Bone marrow (tissue), 2 donors: ENCODE results near the gene MBOAT1.
"Not testable (repeated sequence)": the region's sequence is repeated elsewhere in the genome, so short reads cannot be mapped to it uniquely, and the experiment has no call there.

Experiments used
- DNase-seq, 2 donors: peaks; one replicate each; lab custom pipeline; 2025; lab: John Stamatoyannopoulos, UW

The MBOAT1 gene

DNA sequence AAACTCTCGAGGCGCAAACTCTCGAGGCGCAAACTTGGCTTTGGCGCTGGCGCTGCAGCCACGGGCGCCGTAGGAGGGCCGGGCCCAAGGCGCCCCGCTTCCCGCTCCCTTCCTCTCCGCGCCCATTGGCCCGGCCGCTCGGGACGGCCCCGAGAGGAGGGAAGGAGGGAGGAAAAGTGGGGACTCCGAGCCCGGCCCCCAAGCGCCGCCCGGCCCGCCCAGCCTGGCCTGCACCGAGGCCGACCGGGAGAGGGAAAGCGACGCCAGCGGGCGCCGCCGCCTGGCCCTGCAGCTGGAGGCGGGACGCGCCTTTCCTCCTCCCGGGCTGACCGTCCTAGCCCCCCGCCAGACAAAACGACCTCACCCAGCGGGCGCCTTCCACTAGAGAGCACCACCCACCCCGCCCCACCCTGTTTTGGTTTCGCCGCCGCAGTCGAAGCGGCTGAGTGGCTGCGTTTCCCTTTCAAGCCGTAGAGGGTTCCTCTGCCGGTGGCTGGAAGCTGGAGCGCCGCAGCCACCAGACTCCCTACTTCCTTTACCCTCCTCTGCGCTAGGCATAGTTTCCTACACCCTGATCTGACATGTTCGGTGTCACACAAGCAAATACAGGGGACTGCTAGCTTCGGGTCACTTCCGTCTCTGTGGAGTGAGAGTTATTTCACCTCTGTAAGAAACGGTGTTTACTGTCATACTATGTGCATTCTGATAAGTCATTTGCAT, at the start of gene MBOAT1:
Gene MBOAT1 (minus strand): TSS at position 78 of the 720 bp plus-strand sequence. CDS start 235 bp downstream, outside the sequence.
- DNase-seq = peak; percentile 69 to 88

DNA sequence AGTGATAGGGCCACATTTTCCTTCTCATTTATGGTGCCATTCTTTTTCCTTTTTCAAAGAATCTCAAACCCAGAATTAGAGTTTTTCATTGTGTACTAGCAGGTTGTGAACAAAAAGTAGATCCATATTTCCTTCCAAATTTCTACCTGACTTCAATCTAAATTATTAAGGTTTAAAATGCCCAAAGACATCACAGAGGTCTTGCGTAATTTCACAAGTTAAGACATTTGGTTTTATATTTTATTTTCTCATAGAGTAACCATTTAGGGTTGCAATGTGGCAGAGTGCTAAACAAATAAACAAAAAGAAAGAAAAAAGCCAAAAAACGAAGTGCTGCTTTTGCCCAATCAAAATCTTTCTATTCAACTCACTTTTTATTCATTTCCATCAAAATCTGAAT, 49.4 kb upstream of the MBOAT1 start:
- no peak for DNase-seq

- DNase-seq = no peak
Measured at GRCh38 chr6:20260360-20260759, 48.1 kb upstream of the MBOAT1 start.

GRCh38 chr6:20259316-20260049, 47.2 kb upstream of the MBOAT1 start:
- no peak for DNase-seq

- DNase-seq = no peak
Measured at GRCh38 chr6:20255428-20255827, 43.2 kb upstream of the MBOAT1 start.

- DNase-seq = no peak
Measured at GRCh38 chr6:20254295-20254694, 42.0 kb upstream of the MBOAT1 start.

- DNase-seq = no peak
Measured at GRCh38 chr6:20253021-20253420, 40.8 kb upstream of the MBOAT1 start.

DNA sequence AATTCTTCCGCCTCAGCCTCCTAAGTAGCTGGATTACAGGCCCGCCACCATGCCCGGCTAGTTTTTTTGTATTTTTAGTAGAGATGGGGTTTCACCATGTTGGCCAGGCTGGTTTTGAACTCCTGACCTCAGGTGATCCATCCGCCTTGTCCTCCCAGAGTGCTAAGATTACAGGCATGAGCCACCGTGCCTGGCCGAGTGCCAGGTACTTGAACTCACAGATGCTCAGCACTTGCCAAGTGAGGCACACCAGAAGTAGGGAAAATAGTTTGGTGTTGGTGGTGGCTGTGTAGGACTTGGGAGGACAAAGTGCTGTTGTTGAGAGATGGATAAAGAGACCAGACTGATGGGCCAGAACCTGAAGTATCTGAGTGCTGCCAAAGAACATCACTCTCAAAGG, 40.0 kb upstream of the MBOAT1 start:
- no peak for DNase-seq

DNA sequence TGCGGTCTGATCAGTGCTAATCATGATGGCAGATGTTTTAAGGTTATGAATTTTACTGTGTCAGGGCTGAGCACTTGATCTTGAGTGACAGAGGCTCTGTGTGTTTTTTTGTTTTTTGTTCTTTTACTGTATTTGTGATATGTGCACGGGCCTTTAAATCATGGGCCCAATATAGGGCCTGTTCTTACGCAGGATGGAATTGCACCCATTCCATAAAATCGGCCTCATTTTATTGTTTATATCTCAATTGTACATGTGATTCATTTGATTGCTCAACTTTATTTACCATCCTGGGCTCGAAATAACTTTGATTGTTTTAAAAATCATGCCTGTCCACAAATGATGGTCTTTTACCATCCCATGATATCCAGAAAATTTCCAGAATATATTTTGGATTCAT, 39.3 kb upstream of the MBOAT1 start:
- DNase-seq = no peak

DNA sequence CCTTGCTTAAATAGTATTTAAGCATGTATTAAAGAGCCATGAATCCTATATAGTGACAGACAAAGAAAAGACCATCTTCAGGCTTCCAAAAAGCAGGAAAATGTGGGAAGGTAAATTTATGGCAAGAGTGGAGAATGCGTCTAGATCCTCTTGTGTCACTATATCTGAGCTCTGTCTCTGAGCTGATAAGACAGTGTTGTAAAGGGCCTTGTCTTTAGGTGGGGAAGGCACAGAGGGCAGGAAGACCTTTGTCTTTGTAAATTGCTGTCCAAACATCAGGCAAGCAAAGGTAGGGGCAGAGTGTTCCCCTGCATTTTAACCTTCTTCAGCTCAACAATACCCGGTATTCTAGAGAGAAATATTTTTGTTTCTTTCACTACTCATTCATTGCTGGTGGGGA, 33.9 kb upstream of the MBOAT1 start:
- DNase-seq = no peak

GRCh38 chr6:20244807-20245681, 32.8 kb upstream of the MBOAT1 start:
- not testable (repeated sequence) for DNase-seq

DNA sequence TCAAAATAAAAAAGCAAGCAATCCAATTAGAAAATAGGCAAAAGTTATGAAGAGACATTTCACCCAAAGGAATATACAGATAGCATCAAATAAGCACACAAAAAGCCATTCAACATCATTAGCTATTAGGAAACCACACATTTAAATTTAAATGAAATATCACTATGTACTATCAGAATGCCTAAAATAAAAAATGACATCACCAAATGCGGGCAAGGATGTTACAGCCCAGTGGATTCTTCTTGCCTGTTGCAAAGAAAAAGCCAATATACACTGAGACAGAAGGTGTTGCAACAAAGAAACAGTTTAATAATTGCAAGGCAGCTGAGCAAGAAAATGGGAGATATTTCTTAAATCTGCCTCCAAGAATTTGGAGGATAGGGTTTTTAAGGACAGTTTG, 31.0 kb upstream of the MBOAT1 start:
- no peak for DNase-seq

DNA sequence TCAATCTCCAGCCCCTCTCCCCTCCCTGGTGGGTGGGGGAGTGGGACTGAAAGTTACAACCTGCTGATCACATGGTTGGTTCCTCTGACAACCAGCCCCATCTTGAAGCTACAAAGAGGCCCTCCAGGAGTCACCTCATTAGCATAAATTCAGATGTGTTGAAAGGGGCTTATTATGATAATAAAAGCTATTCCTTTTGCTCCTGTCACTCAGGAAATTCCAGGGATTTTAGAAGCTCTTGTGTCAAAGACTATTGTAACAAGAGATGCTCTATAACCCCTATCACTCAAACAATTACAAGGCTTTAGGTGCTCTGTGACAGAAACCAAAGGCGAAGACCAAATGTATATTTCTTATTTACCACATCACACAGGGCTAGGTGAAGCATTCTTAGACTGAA, 30.1 kb upstream of the MBOAT1 start:
- no peak for DNase-seq

- DNase-seq = no peak
Measured at GRCh38 chr6:20241102-20241501, 28.8 kb upstream of the MBOAT1 start.

- no peak for DNase-seq
Measured at GRCh38 chr6:20238688-20239587, 26.7 kb upstream of the MBOAT1 start.

DNA sequence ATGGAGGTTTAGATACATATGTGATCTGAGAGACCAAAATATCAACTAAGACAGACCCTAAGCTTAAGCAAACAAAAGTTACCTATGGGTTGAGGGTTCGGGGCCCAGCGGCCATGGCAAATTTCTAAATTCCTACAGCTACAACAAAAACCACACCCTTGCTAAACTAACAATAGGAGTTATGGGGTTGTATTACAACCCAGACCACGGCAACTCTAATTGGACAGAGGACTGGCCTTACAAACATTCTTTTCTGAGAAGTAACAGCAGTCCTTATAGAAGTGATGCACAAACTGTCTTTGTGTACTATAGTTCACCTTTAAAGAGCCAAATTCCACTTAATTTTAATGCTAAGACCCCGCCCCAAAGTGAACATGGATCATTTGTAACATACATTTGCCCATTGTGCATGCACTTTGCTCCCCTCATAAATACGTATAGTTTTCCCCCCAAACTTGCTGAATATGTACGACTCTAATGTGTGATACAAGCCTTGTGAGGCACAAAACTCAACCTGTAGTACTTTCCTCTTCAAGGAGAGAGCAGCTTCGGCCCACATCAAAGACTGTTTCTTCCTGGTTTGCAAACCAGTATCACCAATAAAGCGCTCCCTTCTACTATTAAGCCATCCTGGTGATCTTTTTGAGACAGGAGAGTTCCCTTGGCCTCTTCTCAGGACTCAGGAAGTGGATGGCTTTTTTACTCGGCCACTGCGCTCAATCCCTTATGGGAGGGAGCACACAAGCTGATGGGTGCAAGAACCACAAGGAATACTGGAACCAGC, 25.6 kb upstream of the MBOAT1 start:
- DNase-seq = no peak

- no peak for DNase-seq
Measured at GRCh38 chr6:20236909-20237600, 24.8 kb upstream of the MBOAT1 start.

GRCh38 chr6:20236344-20236743, 24.1 kb upstream of the MBOAT1 start:
- no peak for DNase-seq

DNA sequence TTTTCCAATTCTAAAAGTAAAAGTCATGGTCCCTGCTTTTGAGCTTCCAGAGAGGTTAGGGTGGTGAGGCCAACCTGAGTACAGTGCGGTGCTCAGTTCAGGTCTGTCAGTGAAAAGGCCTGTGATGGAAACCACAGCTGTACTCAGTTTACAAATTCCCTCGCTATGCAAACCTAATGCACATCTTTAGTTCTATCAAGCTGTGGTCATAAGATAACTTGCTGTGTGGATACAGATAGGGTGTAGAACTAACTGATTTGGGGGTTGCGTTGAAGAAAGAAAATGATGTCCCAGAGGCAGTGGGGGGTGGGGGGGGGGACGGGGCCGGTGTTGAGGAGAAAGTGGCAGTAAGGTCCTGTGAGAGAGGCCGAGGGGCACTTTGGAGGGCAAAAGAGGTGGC, 22.8 kb upstream of the MBOAT1 start:
- DNase-seq = no peak

DNA sequence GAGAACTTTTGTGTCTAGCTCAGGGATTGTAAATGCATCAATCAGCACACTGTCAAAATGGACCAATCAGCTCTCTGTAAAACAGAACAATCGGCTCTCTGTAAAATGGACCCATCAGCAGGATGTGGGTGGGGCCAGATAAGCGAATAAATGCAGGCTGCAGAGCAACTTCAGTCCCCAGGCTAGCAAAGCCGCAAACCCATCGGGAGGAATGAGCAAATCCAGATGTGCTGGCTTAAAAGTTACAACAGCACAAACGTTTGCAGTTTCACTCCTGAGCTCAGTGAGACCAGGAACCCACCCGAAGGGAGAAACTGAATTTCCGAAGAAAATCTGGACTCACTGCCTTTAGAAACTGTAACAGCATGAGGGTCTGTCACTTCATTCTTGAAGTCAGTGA, 21.9 kb upstream of the MBOAT1 start:
- DNase-seq = no peak
